ENCODE results near the gene MRGPRD. TPM values are rescaled to one million over a fixed set of nuclear protein-coding genes. Genes with fewer than 3 reads are reported as not detected.

MRGPRD gene
- total and polyA plus RNA-seq, 2 of the 8 experiments (the other 6 are each of a cell fraction or from before 2014, with no cell fraction given): not detected

DNA sequence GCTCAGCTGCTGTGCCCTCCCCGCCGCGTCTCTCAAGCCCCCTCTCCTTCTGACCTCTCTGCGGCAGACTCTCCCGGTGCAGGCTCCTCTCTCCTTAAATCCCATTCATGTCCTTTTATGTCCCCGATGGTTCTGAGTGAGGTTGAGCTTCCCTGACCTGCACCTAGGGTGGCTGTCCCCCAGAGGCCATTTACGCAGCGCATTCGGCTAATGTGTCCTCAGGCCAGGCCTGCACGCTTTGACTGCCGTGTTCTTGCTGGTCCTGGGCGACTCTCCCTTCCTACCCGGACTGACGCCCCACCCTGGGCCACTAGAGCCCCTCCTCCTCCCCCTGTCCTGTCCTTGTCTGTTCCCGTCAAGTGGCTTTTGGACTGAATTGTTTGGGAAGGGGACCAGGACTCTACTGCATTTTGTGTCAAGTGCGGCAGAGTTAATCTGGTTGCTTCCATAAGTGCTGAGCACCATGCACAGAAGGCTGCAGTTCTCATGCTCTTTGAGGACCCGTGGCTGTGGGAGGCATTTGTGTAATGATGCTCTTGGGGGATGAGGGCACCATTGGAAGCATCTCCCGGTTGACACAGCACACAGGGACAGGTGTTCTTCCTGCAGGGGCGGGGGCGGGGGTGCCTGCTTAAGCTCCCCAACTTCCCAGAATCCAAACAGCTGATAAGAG lies 40.0 kb downstream of the MRGPRD start:
- DNase-seq (ENCODE audit: low read depth in 1 of 2, low spot score in 2 of 2): no peak
- Histone ChIP-seq H2BK20ac (ENCODE audit: low read length) (no peak overlapping the region), H3K18ac (ENCODE audit: extremely low read depth, low read length) (no peak overlapping the region), H3K23me2 (ENCODE audit: low read depth, low read length) (no peaks in the 10 kb centered on the region), H3K36me3 (ENCODE audit: control insufficient read depth in 2 of 4, insufficient read depth in 4 of 4, low read length in 3 of 4) (peaks cover 4 to 21% (median 8%) of the 10 kb centered on the region in 4 experiments; a peak in 5 of 8 replicates), H3K4me3 (ENCODE audit: extremely low read depth in 1 of 4, insufficient read depth in 2 of 4, low read depth in 3 of 4, low read length in 4 of 4) (no peak overlapping the region), H2BK120ac (replicated peaks; ENCODE audit: low read depth, low read length) (no peak overlapping the region), H2AK5ac (ENCODE audit: low read depth, low read length) (no peak overlapping the region), H2BK5ac (ENCODE audit: low read depth, low read length) (no peak overlapping the region), H3K4me2 (ENCODE audit: insufficient read depth in 1 of 2, low read depth in 2 of 2, low read length in 2 of 2) (no peak overlapping the region), H3K27ac (ENCODE audit: low read depth, low read length) (no peak overlapping the region), H3K23ac (ENCODE audit: insufficient read length) (no peak overlapping the region), H3K27me3 (replicated peaks in 1 of 4; ENCODE audit: control insufficient read depth in 3 of 4, extremely low read depth in 1 of 4, insufficient read depth in 3 of 4, low read length in 3 of 4) (no peaks in the 10 kb centered on the region), H4K91ac (replicated peaks; ENCODE audit: insufficient read length, low read length) (no peak overlapping the region), H3K14ac (ENCODE audit: insufficient read length) (no peak overlapping the region), H2BK15ac (ENCODE audit: low read length) (no peak overlapping the region), H4K5ac (ENCODE audit: insufficient read length, low read depth, low read length) (no peak overlapping the region), H3K9me3 (ENCODE audit: insufficient read depth in 2 of 2, low read depth in 1 of 2, low read length in 1 of 2) (no peaks in the 10 kb centered on the region), H3K79me2 (ENCODE audit: control insufficient read depth in 1 of 2, insufficient read depth in 2 of 2, low read length in 2 of 2) (no peaks in the 10 kb centered on the region), H3K9ac (replicated peaks in 1 of 4; ENCODE audit: extremely low read depth in 1 of 4, low read depth in 3 of 4, low read length in 3 of 4) (no peak overlapping the region), H2AFZ (ENCODE audit: low read length) (no peak overlapping the region), H3K56ac (replicated peaks; ENCODE audit: insufficient read length, low read depth, low read length) (no peak overlapping the region), H4K20me1 (replicated peaks in 1 of 2; ENCODE audit: control insufficient read depth in 1 of 2, insufficient read depth in 2 of 2, low read length in 2 of 2) (peaks cover 0 to 2% of the 10 kb centered on the region in 2 experiments), H2BK12ac (ENCODE audit: low read depth, low read length) (no peak overlapping the region), H3K79me1 (ENCODE audit: low read depth, low read length) (no peaks in the 10 kb centered on the region), H3K4me1 (replicated peaks in 1 of 4; ENCODE audit: control insufficient read depth in 3 of 4, insufficient read depth in 4 of 4, low read length in 3 of 4) (no peaks in the 10 kb centered on the region), H3K4ac (replicated peaks; ENCODE audit: insufficient read length, low read depth, low read length) (no peak overlapping the region), H4K8ac (ENCODE audit: extremely low read depth, insufficient read depth, low read length) (no peak overlapping the region)
- no peak for FAIRE-seq
- TF ChIP-seq SRF (IDR thresholded peaks at IDR 0.05; ENCODE audit: low read depth, low read length) (no peak), POLR2A (IDR thresholded peaks at IDR 0.05; ENCODE audit: control extremely low read depth in 1 of 2, low read depth in 2 of 2, low read length in 2 of 2) (no peak), SP2 (IDR thresholded peaks at IDR 0.05; ENCODE audit: low read length) (no peak), NRF1 (IDR thresholded peaks at IDR 0.05; ENCODE audit: low read depth, low read length) (no peak), ZNF274 (IDR thresholded peaks at IDR 0.05; ENCODE audit: borderline replicate concordance, extremely low read depth, low read length) (no peak), TBP (IDR thresholded peaks at IDR 0.05; ENCODE audit: low read depth, low read length) (no peak), USF2 (IDR thresholded peaks at IDR 0.05; ENCODE audit: low read length) (no peak), BACH1 (IDR thresholded peaks at IDR 0.05; ENCODE audit: low read length) (no peak), SP1 (IDR thresholded peaks at IDR 0.05; ENCODE audit: low read depth, low read length) (no peak), HDAC2 (IDR thresholded peaks at IDR 0.05; ENCODE audit: borderline replicate concordance in 1 of 2, low read depth in 2 of 2, low read length in 2 of 2) (no peak)
- CTCF ChIA-PET (ENCODE audit: partially characterized antibody): interaction anchor here (1.1 to 3.0 kb wide), 2 partner anchors 10 to 14 kb away, joined by 7 to 14 read pairs; no protein-coding TSS in a partner anchor
- POLR2A ChIA-PET (ENCODE audit: partially characterized antibody): interaction anchor here (0.8 to 1.2 kb wide), 2 partner anchors 10 to 160 kb away, joined by 3 to 4 read pairs; no protein-coding TSS in a partner anchor
- 95% methylated on average over 20 of the region's 20 CpGs; no CpG with 5 or more reads in 1 of the 2 experiments for WGBS, 2 experiments (ENCODE audit: extremely low coverage in 1 of 2, insufficient coverage in 1 of 2, insufficient read length in 1 of 2, insufficient replicate concordance in 2 of 2, low coverage in 1 of 2, low lambda C conversion rate in 2 of 2, missing lambda C conversion rate in 1 of 2)

All from H1 (cell line).